ENCODE results near the gene KL. TPM values are rescaled to one million over a fixed set of nuclear protein-coding genes. Genes with fewer than 3 reads are reported as not detected.

Gene KL
- polyA plus RNA-seq, 2 of the 4 experiments (the other 2 are of a cell fraction), result 0.01 TPM; not detected in 1

DNA sequence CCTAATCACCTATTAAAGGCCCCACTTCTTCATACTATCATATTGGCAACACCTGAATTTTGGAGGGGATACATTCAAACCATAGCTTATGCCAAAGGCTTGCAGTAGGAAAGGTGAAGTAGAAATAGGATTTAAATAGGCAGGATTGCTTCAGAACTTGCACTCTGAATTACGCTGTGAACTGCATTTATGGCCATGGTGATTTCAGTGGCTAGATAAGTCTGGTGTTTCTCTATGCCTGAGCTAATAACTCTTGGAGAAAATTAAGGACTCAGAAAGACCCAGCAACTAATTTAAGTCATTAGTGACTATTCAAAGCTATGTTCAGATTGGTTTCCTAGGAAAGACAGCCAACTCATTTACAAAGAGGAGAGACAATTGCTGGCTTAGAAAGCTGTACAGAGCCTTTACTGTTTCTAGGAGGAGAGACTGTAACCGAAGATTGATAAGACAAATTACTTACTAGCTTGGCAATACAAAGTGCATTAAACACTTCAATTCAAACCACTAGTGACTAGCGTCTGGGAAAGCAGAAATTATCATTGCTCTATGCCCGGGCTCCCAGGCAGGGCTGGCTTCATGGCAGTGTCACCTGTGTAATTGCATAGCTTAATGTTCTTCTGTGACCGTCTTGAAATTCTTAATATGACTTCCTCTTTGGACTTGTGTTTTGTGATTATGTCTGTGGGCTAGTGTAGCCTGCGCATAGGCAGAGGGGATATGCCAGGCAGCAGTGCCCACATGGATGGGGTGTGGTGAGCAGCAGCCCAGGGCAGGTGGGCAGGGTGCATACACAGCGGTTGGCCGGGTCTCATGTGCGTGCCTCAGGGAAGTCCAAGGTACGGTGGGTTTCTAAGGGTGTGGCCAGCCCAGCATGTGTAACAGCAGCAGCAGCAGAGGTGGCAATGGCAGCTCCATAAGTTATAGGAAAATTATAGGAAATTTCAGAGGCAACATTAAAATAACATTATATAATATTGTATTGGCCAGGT lies 60.1 kb downstream of the KL start:
- no peak for DNase-seq (ENCODE audit: low read depth in 1 of 2, low spot score in 1 of 2)
- WGBS (ENCODE audit: missing lambda C conversion rate), result 79% methylated on average over 5 of the region's 10 CpGs
- FAIRE-seq, result no peak
- ATAC-seq, result no peak
- ChIA-PET POLR2A (no interaction called here), CTCF (interaction anchor here (0.8 kb wide), 1 partner anchor 21 kb away, joined by 3 read pairs; no protein-coding TSS in a partner anchor)
- Histone ChIP-seq H3K27ac (no peak overlapping the region), H3K9me3 (no peaks in the 10 kb centered on the region), H3K4me3 (no peak overlapping the region), H3K4me1 (peaks cover 12% of the 10 kb centered on the region; the same call in 2 of the 3 replicates), H3K4me2 (no peak overlapping the region)
- TF ChIP-seq HOXB5 (CRISPR knock-in tag; IDR thresholded peaks at IDR 0.05) (no peak), CEBPB (IDR thresholded peaks at IDR 0.05) (no peak), E2F6 (IDR thresholded peaks at IDR 0.05; ENCODE audit: borderline replicate concordance, low read depth) (no peak), EHF (CRISPR knock-in tag; IDR thresholded peaks at IDR 0.05) (no peak), MAX (IDR thresholded peaks at IDR 0.05) (no peak), RCOR1 (IDR thresholded peaks at IDR 0.05; ENCODE audit: low read depth, low read length) (no peak), ZSCAN20 (CRISPR knock-in tag; IDR thresholded peaks at IDR 0.05) (no peak)

GRCh38 chr13:33078263-33078662 lies 62.0 kb downstream of the KL start:
- TF ChIP-seq ZSCAN20 (CRISPR knock-in tag; IDR thresholded peaks at IDR 0.05) (no peak), FOXS1 (CRISPR knock-in tag; IDR thresholded peaks at IDR 0.05) (no peak)
- POLR2A ChIA-PET, result interaction anchor here (0.6 kb wide), 1 partner anchor 115 kb away, joined by 5 read pairs; no protein-coding TSS in a partner anchor
- no peak for FAIRE-seq
- Histone ChIP-seq H3K4me1 (peaks cover 16% of the 10 kb centered on the region; the same call in 2 of the 3 replicates), H3K27ac (no peak overlapping the region), H3K4me2 (no peak overlapping the region), H3K4me3 (no peak overlapping the region), H3K9me3 (no peaks in the 10 kb centered on the region)
- CTCF ChIA-PET, result no interaction called here
- ATAC-seq, result no peak
- WGBS (ENCODE audit: missing lambda C conversion rate), result 85% methylated on average over 3 of the region's 3 CpGs
- no peak for DNase-seq (ENCODE audit: low read depth in 1 of 2, low spot score in 1 of 2)

GRCh38 chr13:33079960-33080359 lies 63.7 kb downstream of the KL start:
- ChIA-PET CTCF (no interaction called here), POLR2A (no interaction called here)
- Histone ChIP-seq H3K4me1 (peaks cover 16% of the 10 kb centered on the region; the same call in 2 of the 3 replicates), H3K9me3 (no peaks in the 10 kb centered on the region), H3K4me3 (no peak overlapping the region), H3K27ac (no peak overlapping the region), H3K4me2 (no peak overlapping the region)
- FAIRE-seq (no peak), DNase-seq (ENCODE audit: low read depth in 1 of 2, low spot score in 1 of 2) (no peak), ATAC-seq (no peak)
- WGBS (ENCODE audit: missing lambda C conversion rate), result 73% methylated on average over 2 of the region's 2 CpGs
- TF ChIP-seq MYC (IDR thresholded peaks at IDR 0.05; ENCODE audit: borderline replicate concordance, low read length), result no peak
- TF ChIP-seq ZSCAN20 (CRISPR knock-in tag; IDR thresholded peaks at IDR 0.05), result no peak
- no peak for TF ChIP-seq BHLHE40 (IDR thresholded peaks at IDR 0.05; ENCODE audit: low read depth, low read length)
- no peak for TF ChIP-seq CEBPB (IDR thresholded peaks at IDR 0.05)
- no peak for TF ChIP-seq CBX8 (IDR thresholded peaks at IDR 0.05)
- TF ChIP-seq ESRRA (IDR thresholded peaks at IDR 0.05; ENCODE audit: borderline replicate concordance, low read length), result no peak
- TF ChIP-seq PHF8 (IDR thresholded peaks at IDR 0.05; ENCODE audit: borderline replicate concordance, low read depth), result no peak
- no peak for TF ChIP-seq NPAS2 (CRISPR knock-in tag; IDR thresholded peaks at IDR 0.05; ENCODE audit: borderline replicate concordance)
- TF ChIP-seq NR3C1 (IDR thresholded peaks at IDR 0.05), result no peak
- TF ChIP-seq MAX (IDR thresholded peaks at IDR 0.05), result no peak
- TF ChIP-seq ATOH8 (CRISPR knock-in tag; IDR thresholded peaks at IDR 0.05; ENCODE audit: low read depth), result no peak

Data from A549 (cell line).